ENCODE data around the gene LDAF1.
"Not testable (repeated sequence)": the region's sequence is repeated elsewhere in the genome, so short reads cannot be mapped to it uniquely, and the experiment has no call there.

The LDAF1 gene

DNA sequence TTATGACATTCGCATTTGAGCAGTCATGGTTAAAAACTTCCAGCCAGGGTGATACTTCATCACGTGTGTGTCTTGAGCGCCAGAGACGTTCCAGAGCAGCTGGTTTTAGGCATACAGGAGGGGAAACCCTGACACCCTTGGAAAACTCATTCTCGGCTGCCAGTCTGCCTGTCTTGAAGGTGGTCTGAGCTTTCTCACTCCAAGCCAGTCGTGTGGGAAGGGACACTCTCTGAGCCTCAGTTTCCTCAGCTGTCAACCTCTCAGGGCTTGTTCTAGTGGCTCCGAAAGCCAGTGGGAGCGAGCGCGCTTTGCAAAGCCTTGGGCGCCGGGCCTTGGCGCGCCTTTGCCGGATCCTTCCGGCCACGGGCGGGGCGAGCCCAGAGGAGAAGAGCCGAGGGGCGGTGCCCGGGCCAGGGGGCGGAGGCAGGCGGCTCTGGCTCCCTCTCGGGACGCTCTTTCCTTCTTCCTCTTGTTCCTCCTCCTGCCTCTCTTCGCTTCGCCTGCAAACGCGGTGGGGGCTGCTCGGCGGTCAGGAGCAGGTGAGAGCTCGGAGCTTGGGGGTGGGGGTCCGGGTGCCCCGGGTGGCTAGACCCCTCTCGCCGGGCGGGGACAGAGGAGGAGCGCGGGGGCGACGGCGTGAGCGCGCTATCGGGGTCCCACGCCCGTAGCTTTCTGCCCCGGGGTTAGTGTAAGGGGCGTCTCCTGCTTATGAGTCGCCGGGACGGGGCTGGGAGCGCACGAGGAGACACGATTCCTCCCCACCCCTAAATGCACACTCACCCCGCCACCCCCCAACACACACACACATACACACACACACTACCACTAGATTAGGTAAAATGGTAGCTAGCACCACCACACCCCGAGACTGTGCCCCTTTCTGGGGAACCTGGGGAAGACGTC is at the start of gene LDAF1:
TSS of gene LDAF1 (plus strand) at position 467 of the 903 bp plus-strand sequence. CDS start 2,509 bp downstream, outside the sequence.
- peak; percentile 74 for DNase-seq

GRCh38 chr16:21115551-21115950 is 42.9 kb upstream of the LDAF1 start:
- not testable (repeated sequence) for DNase-seq

- no peak for DNase-seq
Observed at GRCh38 chr16:21116148-21116693, 42.3 kb upstream of the LDAF1 start.

- DNase-seq: no peak
Observed at GRCh38 chr16:21117567-21117966, 40.9 kb upstream of the LDAF1 start.

DNA sequence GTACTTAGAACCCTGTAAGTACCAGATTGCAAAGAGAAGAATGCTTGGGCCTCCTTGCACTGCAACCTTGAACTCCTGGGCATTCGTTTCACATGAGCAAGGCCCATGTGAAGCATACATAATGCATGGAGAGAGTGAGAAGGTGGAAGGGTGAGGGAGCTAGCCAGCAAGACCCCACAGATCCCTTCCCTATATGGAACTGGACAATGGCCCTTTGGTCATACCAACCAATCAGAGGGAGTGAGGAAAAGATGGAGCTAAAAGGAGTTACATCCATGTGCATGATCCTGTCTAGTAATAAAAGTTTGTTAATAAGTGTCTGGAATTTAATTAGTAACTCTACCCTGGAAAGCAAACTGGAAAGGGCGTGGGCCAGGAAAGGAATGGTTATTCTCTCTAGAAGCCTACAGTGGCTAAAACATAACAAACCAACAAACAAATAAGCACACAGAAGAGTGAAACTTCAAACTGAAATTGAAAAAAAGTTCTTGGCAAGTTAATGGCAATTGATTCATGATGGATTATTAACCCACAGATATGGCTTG is 37.4 kb upstream of the LDAF1 start:
- no peak for DNase-seq

- no peak for DNase-seq
Observed at GRCh38 chr16:21125191-21125590, 33.3 kb upstream of the LDAF1 start.

DNA sequence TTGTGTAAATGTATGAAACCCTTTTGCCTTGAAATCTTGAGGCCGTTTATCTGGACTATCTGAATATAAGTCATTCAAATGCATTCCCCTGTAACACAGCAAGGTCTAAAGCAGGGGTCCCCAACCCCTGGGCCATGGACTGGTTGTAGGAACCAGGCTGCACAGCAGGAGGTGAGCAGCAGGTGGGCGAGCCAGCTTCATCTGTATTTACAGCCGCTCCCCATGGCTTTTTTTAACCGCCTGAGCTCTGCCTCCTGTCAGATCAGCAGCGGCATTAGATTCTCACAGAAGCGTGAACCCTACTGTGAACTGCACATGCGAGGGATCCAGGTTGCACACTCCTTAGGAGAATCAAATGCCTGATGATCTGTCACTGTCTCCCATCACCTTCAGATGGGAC is 32.0 kb upstream of the LDAF1 start:
- no peak for DNase-seq

GRCh38 chr16:21128991-21129390 is 29.5 kb upstream of the LDAF1 start:
- DNase-seq: no peak

- DNase-seq: no peak
Observed at GRCh38 chr16:21130811-21131210, 27.7 kb upstream of the LDAF1 start.

- no peak for DNase-seq
Observed at GRCh38 chr16:21134053-21134452, 24.4 kb upstream of the LDAF1 start.

DNA sequence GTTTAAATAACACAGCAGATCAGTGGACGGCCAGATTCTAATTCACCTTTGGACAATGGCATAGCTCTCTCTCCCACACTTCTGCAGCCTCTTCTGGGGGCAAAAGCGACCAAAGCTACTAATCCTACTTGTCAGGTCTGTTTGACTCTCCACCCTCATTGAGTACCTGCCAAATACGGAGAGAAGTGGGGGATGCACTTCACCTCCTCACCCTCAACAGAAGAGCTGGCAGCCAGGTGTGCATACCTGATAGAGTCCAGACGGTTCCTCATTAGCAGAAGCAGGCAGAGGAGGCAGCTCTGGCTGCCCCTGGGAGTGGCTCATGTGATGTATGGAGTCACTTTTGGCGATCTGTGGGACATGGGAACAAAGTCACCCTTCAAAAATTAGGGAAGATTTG is 12.7 kb upstream of the LDAF1 start:
- no peak for DNase-seq

DNA sequence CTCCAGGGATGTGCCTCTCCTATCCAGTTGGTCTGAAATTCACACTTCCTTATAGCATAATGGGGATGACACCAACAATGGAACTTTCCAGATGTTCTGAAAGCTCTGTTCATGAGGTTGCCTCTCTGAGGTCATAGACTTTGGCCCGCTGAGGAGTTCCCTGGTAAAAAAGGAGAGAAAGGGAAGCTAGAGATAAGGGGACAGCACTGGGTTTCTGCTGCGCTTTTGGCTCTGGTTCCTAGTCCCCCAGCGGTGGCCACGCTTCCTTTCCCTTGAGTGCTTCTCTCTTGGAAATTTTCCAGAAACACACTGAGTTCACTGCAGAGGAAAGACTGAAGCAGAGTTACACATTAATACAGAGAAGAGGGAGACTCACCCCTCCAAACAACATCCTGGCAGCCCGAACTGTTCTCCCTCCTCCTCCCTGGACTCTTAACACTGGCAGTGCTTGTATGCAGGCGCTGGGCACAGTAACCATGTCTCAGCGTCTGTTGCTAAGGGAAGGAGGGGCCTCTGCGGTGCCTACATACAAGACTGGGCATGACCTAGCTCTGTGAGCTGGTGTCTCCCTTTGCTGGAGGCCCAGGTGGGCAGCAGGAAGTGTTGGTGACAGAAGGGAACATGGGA is 8.0 kb upstream of the LDAF1 start, which contains the start of gene DNAH3:
TSS of gene DNAH3 (minus strand) at position 472 of the 627 bp plus-strand sequence. CDS start 527 bp downstream, outside the sequence.
- no peak for DNase-seq

DNA sequence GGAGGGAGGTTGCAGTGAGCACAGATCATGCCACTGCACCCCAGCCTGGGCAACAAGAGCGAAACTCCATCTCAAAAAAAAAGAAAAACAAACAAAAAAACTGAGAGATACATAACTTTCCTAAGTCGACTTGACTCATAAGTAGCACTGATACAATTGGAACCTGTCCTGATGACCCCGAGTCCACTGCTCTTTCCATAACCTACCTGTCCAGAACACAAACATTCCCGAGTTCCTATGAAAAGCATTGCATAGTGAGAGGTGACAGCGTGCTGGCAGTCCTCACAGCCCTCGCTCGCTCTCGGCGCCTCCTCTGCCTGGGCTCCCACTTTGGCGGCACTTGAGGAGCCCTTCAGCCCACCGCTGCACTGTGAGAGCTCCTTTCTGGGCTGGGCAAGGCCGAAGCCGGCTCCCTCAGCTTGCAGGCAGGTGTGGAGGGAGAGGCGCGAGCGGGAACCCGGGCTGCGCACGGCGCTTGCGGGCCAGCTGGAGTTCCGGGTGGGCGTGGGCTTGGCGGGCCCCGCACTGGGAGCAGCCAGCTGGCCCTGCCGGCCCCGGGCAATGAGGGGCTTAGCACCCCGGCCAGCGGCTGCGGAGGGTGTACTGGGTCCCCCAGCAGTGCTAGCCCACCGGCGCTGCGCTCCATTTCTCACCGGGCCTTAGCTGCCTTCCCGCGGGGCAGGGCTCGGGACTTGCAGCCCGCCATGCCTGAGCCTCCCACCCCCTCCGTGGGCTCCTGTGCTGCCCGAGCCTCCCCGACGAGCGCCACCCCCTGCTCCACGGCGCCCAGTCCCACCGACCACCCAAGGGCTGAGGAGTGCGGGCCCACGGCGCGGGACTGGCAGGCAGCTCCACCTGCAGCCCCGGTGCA is 6.1 kb upstream of the LDAF1 start:
- DNase-seq: not testable (repeated sequence)

DNA sequence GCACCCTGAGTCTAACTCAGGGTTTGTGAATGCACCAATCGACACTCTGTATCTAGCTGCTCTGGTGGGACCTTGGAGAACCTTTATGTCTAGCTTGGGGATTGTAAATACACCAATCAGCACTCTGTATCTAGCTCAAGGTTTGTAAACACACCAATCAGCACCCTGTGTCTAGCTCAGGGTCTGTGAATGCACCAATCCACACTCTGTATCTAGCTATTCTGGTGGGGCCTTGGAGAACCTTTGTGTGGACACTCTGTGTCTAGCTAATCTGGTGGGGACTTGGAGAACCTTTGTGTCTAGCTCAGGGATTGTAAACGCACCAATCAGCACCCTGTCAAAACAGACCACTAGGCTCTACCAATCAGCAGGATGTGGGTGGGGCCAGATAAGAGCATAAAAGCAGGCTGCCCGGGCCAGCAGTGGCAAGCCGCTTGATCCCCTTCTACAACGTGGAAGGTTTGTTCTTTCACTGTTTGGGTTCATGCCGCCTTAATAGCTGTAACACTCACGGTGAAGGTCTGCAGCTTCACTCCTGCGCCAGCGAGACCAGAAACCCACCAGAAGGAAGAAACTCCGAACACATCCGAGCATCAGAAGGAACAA is 5.2 kb upstream of the LDAF1 start:
- DNase-seq: not testable (repeated sequence)

DNA sequence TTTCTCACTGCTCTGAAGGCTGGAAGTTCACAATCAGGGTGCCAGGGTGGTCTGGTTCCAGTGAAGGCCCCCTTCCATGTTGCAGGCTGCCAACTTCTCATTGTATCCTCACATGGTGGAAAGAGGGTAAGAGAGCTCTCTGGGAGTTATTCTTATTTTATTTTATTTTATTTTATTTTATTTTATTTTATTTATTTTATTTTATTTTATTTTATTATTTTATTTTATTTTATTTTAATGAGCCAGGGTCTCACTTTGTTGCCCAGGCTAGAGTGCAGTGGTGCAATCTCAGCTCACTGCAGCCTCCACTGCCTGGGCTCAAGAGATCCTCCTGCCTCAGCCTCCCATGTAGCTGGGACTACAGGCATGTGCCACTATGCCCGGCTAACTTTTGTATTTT is 2.5 kb upstream of the LDAF1 start:
- DNase-seq: not testable (repeated sequence)

GRCh38 chr16:21156767-21157467 is 1.6 kb upstream of the LDAF1 start:
- DNase-seq: no peak

GRCh38 chr16:21157632-21158031 is 842 bp upstream of the LDAF1 start:
- no peak for DNase-seq

DNA sequence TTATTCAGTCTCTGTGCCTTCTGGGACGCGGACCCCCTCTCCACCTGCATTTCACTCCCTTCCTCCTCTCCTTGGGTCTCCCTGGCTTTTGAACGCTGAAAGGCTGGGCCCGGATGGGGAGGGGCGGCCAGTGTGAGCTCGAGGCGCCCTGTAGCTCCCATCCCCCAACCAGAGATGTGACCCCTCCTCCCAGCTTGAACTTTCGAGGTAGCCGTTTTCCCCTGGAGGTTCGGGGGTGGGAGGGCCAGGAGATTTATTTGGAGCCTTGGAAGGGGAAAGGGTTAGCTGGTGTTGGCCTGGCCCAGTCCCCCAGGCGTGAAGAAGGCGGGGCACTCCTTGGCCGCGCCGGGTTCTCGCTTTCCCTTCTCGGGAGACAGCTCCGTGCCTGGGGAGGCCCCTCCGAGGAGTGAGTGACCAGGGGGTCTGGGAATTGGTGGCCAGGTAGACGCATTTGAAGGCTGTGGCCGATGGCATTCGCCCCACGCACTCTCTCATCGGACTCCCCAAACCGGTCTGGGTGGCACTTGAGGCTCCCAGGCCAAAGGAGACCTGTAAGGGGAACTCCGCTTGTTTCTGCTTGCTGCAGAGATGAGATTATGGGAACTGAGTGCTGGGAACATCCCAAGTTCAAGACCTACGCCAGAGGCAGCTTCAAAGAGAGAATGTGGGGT is 942 bp downstream of the LDAF1 start:
- no peak for DNase-seq

- no peak for DNase-seq
Observed at GRCh38 chr16:21160276-21160675, 1.8 kb downstream of the LDAF1 start.

DNA sequence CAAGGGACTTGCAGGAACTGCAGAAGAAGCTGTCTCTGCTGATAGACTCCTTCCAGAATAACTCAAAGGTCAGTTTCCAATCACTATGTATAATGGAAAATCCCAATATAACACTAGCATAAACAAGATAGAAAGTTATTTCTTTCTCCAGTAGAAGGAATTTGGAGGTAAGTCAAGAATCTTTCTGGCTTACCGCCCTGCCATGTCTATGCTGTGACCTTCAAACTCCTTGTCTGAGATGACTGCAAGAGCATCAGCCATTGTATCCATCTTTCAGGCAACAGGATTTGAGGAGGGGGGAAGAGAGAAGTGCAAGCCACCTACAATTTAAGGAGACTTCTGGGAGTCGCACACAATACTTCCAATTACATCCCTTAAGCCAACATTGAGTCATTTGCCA is 2.7 kb downstream of the LDAF1 start:
- no peak for DNase-seq

- DNase-seq: no peak
Observed at GRCh38 chr16:21162661-21163151, 4.2 kb downstream of the LDAF1 start.
